ENCODE measurements around the gene AGBL4. TPM values are rescaled to one million over a fixed set of nuclear protein-coding genes. Genes with fewer than 3 reads are reported as not detected.

AGBL4 gene
- total and polyA plus RNA-seq, 2 of the 13 experiments (the other 11 are each of a cell fraction or from before 2014, with no cell fraction given), result not detected

DNA sequence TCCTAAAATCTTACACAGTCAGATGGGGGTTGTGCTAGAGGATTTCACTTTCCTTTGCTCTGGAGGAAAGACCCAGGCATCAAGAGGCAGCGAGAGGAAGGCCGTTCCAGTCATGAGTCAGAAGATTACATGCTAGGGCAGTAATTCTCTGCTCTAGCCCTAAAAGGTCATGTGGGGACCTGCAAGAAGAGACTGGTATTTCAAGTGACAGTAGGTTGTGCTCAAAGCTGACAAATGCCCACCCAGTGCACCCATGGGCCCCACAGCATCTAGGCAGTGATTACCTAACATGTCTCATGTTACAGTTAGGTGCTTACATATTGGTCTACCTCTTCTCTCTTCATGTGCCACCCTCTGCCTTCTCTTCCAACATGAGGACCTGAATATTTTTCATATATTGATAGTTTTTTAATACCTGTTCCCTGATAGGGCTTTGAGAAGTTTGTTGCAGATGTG, 1147.4 kb downstream of the AGBL4 start:
- intact Hi-C loops (cut with micrococcal nuclease; ENCODE audit: unreplicated experiment), result no loop called here
- ChIA-PET CTCF (ENCODE audit: low intra/inter-chr PET ratio, low total read pairs) (no interaction called here), POLR2A (no interaction called here)
- ATAC-seq, result no peak
- H3K4me2 ChIP-seq (ENCODE audit: low read depth, low read length), result no peak overlapping the region
- H4K20me1 ChIP-seq (ENCODE audit: insufficient read depth, low read length), result no peaks in the 10 kb centered on the region
- H3K36me3 ChIP-seq (replicated peaks in 1 of 2; ENCODE audit: control insufficient read depth in 1 of 2, insufficient read depth in 2 of 2, low read length in 2 of 2), result no peaks in the 10 kb centered on the region
- H3K4me3 ChIP-seq (replicated peaks in 1 of 3; ENCODE audit: insufficient read depth in 1 of 3, low read depth in 2 of 3, low read length in 3 of 3), result no peak overlapping the region
- no peak for DNase-seq (ENCODE audit: low spot score)
- BruUV-seq (replicated peaks), result no TSS peak
- WGBS (ENCODE audit: low lambda C conversion rate), result 0% methylated on average over 2 of the region's 2 CpGs
- no peak overlapping the region for H3K9ac ChIP-seq (ENCODE audit: insufficient read depth, low read depth, low read length)
- no peak overlapping the region for H2AFZ ChIP-seq (ENCODE audit: low read length)
- H3K9me3 ChIP-seq (ENCODE audit: low read length), result no peaks in the 10 kb centered on the region
- no peaks in the 10 kb centered on the region for H3K27me3 ChIP-seq (ENCODE audit: control insufficient read depth in 1 of 2, insufficient read depth in 2 of 2, low read length in 2 of 2)
- H3K4me1 ChIP-seq (ENCODE audit: insufficient read depth, low read length), result no peaks in the 10 kb centered on the region
- H3K79me2 ChIP-seq (ENCODE audit: insufficient read depth, low read length), result no peaks in the 10 kb centered on the region
- TF ChIP-seq SRSF1 (optimal IDR thresholded peaks at IDR 0.05; ENCODE audit: low read depth, low read length), result no peak
- no peak for TF ChIP-seq HNF4A (CRISPR knock-in tag; IDR thresholded peaks at IDR 0.05)
- TF ChIP-seq, protein P1, sequence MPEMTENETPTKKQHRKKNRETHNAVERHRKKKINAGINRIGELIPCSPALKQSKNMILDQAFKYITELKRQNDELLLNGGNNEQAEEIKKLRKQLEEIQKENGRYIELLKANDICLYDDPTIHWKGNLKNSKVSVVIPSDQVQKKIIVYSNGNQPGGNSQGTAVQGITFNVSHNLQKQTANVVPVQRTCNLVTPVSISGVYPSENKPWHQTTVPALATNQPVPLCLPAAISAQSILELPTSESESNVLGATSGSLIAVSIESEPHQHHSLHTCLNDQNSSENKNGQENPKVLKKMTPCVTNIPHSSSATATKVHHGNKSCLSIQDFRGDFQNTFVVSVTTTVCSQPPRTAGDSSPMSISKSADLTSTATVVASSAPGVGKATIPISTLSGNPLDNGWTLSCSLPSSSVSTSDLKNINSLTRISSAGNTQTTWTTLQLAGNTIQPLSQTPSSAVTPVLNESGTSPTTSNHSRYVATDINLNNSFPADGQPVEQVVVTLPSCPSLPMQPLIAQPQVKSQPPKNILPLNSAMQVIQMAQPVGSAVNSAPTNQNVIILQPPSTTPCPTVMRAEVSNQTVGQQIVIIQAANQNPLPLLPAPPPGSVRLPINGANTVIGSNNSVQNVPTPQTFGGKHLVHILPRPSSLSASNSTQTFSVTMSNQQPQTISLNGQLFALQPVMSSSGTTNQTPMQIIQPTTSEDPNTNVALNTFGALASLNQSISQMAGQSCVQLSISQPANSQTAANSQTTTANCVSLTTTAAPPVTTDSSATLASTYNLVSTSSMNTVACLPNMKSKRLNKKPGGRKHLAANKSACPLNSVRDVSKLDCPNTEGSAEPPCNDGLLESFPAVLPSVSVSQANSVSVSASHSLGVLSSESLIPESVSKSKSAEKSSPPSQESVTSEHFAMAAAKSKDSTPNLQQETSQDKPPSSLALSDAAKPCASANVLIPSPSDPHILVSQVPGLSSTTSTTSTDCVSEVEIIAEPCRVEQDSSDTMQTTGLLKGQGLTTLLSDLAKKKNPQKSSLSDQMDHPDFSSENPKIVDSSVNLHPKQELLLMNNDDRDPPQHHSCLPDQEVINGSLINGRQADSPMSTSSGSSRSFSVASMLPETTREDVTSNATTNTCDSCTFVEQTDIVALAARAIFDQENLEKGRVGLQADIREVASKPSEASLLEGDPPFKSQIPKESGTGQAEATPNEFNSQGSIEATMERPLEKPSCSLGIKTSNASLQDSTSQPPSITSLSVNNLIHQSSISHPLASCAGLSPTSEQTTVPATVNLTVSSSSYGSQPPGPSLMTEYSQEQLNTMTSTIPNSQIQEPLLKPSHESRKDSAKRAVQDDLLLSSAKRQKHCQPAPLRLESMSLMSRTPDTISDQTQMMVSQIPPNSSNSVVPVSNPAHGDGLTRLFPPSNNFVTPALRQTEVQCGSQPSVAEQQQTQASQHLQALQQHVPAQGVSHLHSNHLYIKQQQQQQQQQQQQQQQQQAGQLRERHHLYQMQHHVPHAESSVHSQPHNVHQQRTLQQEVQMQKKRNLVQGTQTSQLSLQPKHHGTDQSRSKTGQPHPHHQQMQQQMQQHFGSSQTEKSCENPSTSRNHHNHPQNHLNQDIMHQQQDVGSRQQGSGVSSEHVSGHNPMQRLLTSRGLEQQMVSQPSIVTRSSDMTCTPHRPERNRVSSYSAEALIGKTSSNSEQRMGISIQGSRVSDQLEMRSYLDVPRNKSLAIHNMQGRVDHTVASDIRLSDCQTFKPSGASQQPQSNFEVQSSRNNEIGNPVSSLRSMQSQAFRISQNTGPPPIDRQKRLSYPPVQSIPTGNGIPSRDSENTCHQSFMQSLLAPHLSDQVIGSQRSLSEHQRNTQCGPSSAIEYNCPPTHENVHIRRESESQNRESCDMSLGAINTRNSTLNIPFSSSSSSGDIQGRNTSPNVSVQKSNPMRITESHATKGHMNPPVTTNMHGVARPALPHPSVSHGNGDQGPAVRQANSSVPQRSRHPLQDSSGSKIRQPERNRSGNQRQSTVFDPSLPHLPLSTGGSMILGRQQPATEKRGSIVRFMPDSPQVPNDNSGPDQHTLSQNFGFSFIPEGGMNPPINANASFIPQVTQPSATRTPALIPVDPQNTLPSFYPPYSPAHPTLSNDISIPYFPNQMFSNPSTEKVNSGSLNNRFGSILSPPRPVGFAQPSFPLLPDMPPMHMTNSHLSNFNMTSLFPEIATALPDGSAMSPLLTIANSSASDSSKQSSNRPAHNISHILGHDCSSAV (CRISPR knock-in tag; IDR thresholded peaks at IDR 0.05; ENCODE audit: borderline replicate concordance), result no peak
- no peak overlapping the region for H3K27ac ChIP-seq (ENCODE audit: extremely low read length, insufficient read depth, low read length)
- in situ Hi-C loops (cut with HindIII; ENCODE audit: extremely low pct_ligation_motif_present, low pct_unique_long_range_greater_than_20kb), result no loop called here
- no peak for FAIRE-seq
